Right lobe of liver (tissue), 6 donors: Measurements from ENCODE around the gene OSBPL3. TPM values are rescaled to one million over a fixed set of nuclear protein-coding genes. Genes with fewer than 3 reads are reported as not detected.

Source experiments
- ATAC-seq, 4 donors: fragments of 200-7000 bp; cut with Tn5 transposase; one replicate each; pipeline ENCODE4 v1.9.1; 2020; ENCODE audit warnings: mild to moderate bottlenecking in 4 of 4, moderate library complexity in 4 of 4
- DNase-seq, 3 donors: peaks; one replicate each; pipeline ENCODE4 v3.0.0-alpha.2; 2020
- H3K27ac ChIP-seq, 3 donors: fragments of 200-600 bp; one replicate each; pipeline ENCODE4 v1.8.0; 2022
- H3K27me3 ChIP-seq, 2 donors: fragments of 200-600 bp; one replicate each; pipeline ENCODE4 v1.8.0; 2022
- H3K36me3 ChIP-seq, 4 donors: fragments of 200-600 bp; sonication (generic) in 1 of 4; one replicate each; pipeline versions ENCODE4 v1.5.1 to v1.8.0; 2017 to 2022; ENCODE audit warnings: control low read depth in 1 of 4
- H3K4me1 ChIP-seq, 4 donors: fragments of 200-600 bp; sonication (generic) in 1 of 4; one replicate each; pipeline versions ENCODE4 v1.5.1 to v1.8.0; 2017 to 2022; ENCODE audit warnings: control low read depth in 1 of 4
- H3K4me3 ChIP-seq, 3 donors: fragments of 200-600 bp; one replicate each; pipeline ENCODE4 v1.8.0; 2022
- H3K9me3 ChIP-seq, 4 donors: fragments of 200-600 bp; sonication (generic) in 1 of 4; one replicate each; pipeline versions ENCODE4 v1.5.1 to v1.8.0; 2017 to 2022; ENCODE audit warnings: control low read depth in 1 of 4
- POLR2A ChIP-seq: fragments of 450-650 bp; IDR thresholded peaks from one replicate; pipeline ENCODE4 v1.6.1; 2017; ENCODE audit warnings: antibody characterized with exemption, mild to moderate bottlenecking
- WGBS: methylation state at CpG from one replicate; pipeline ENCODE4 v1.1.6; 2018; ENCODE audit warnings: low coverage, low lambda C conversion rate; ENCODE audit not compliant: insufficient coverage; ENCODE audit errors: missing lambda C conversion rate; 5-methylcytosine and 5-hydroxymethylcytosine counted together
- intact Hi-C, 2 donors: fragments of 100-400 bp; cut with DNase I; formaldehyde crosslinking; loops; one replicate each; pipeline versions ENCODE4 v1.11.2 to v1.14.1; 2022
- total RNA-seq, 6 experiments: library from RNA; depleted of rRNA in 2 of 6; stranded (reverse); fragments of >200 nt in 2 of 6; fragmentation: NEBNext Ultra II Directional in 3 of 6; extraction: Animal tissue kit (Norgen Biotek cat#: 25700) in 3 of 6; gene quantifications; one replicate each; pipeline versions ENCODE4 v1.1.0 to v1.2.4, GENCODE V29; 2016 to 2023
- TF ChIP-seq, protein P1 (sequence below), 4 donors: fragments of 200-600 bp in 3 of 4; fragments of 450-650 bp in 1 of 4; IDR thresholded peaks; one replicate each; pipeline versions ENCODE4 v1.5.1 to v1.8.0; 2016 to 2022; ENCODE audit warnings: antibody characterized with exemption in 4 of 4, mild to moderate bottlenecking in 2 of 4
- donor health status: DM: no; HTN: yes; CAD: no.
- donor health status: DM: no; HTN: no; CAD: no.
- donor health status: DM: no; HTN: no; CAD: no.
- donor health status: DM: no; HTN: yes; CAD: no.
- donor health status: DM: no; HTN: yes; CAD: no.

OSBPL3 gene
- total RNA-seq, 6 experiments from 2014 or later = 0.70 to 8.2 (median 2.4) TPM

DNA sequence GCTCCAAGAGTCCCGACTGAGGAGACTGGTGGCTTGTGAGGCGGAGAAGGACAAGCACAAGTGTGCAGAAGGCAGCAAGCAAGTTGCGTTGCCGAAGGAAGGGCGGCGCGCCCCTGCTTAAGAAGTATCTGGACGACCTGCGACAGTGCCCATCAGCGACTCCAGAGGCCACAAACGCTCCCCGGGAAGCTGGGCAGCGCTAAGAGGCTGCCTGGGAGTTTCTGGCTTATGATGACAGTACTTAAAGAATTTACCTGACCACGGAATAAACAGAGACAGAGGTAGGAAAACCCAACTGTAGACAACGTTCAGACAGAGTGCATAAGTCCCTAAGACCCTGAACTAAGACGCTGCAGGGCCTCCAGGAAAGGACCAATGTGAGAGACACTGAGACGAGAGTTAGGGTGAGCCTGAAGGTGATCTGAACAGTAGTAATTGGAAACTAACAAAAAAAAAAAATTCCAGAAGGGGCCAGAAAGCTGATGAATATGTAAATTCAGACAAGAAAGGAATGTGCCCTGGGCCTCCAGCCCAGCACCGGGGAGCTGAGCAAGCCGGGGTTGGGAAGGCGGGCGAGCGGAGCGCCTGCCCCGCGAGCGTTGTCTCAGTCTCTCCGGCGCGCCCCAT lies 1.0 kb downstream of the OSBPL3 start:
- no peaks in the 10 kb centered on the region for H3K9me3 ChIP-seq
- peaks cover 0 to 6% of the 10 kb centered on the region in 2 donors for H3K27me3 ChIP-seq
- H3K4me3 ChIP-seq = peak overlapping the region; percentile 58 to 77 (median 71)
- intact Hi-C loops = no loop called here
- TF ChIP-seq, protein P1, sequence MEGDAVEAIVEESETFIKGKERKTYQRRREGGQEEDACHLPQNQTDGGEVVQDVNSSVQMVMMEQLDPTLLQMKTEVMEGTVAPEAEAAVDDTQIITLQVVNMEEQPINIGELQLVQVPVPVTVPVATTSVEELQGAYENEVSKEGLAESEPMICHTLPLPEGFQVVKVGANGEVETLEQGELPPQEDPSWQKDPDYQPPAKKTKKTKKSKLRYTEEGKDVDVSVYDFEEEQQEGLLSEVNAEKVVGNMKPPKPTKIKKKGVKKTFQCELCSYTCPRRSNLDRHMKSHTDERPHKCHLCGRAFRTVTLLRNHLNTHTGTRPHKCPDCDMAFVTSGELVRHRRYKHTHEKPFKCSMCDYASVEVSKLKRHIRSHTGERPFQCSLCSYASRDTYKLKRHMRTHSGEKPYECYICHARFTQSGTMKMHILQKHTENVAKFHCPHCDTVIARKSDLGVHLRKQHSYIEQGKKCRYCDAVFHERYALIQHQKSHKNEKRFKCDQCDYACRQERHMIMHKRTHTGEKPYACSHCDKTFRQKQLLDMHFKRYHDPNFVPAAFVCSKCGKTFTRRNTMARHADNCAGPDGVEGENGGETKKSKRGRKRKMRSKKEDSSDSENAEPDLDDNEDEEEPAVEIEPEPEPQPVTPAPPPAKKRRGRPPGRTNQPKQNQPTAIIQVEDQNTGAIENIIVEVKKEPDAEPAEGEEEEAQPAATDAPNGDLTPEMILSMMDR (IDR thresholded peaks at IDR 0.05) = no peak
- no peak for TF ChIP-seq POLR2A
- ATAC-seq (no peak), DNase-seq (peak in 2 of 3 donors; percentile 45 to 55)
- WGBS = 36% methylated on average over 15 of the region's 29 CpGs
- H3K36me3 ChIP-seq = no peaks in the 10 kb centered on the region
- peaks cover 0 to 22% (median 2%) of the 10 kb centered on the region in 4 donors for H3K4me1 ChIP-seq
- peak overlapping the region in 2 of 3 donors; percentile 58 to 83 for H3K27ac ChIP-seq

DNA sequence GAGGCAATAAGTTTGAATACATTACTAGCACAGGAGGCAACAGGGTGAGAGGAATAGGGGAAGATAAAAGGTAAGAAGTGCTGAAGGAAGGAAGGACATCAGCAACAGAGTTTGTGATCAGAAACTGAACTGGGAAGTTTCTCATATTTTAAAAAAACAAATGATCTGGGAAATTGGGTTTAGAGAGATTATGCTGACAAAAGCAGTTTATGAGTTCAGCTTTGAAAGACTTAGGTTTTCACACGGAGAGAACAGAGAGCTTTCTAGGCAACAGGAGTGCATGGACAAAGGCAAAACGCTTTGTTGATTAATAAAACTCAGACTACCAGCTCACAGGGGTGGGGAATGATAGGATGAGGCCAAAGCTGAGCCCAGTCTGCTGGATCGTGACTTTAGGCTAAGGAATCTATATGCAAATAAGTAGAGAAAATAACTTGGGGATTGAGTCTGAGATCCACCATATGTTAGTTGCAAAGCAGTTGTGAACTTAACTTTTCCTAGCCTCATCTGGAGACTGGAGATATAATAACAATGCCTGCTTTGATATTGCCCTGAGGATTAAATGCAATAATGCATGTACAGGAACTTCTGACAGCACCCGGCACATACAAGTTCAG lies 4.2 kb downstream of the OSBPL3 start:
- WGBS = 72% methylated on average over 4 of the region's 4 CpGs
- H3K9me3 ChIP-seq = no peaks in the 10 kb centered on the region
- peaks cover 0 to 6% of the 10 kb centered on the region in 2 donors for H3K27me3 ChIP-seq
- H3K4me3 ChIP-seq = no peak overlapping the region
- no peak for ATAC-seq
- TF ChIP-seq, protein P1 (IDR thresholded peaks at IDR 0.05) = no peak
- TF ChIP-seq POLR2A = no peak
- H3K36me3 ChIP-seq = no peaks in the 10 kb centered on the region
- H3K4me1 ChIP-seq = peaks cover 0 to 12% (median 2%) of the 10 kb centered on the region in 4 donors
- intact Hi-C loops = no loop called here
- no peak overlapping the region for H3K27ac ChIP-seq
- no peak for DNase-seq

DNA sequence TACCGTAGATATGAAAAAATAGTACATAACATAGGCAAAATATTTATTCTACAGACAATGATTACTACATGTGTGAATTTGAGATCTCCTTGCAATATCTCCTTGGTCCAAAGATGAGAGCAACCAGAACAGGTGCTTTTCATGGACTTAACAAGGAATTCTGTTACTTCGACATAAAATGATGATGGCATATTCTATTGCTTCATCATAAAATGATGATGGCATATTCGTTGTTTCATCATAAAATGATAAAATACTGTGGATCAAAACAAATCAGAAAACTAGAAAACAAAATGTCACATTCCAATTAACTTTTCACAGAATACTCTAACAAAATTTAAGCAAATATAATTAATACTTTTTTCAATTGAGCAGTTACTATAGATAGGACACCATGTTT lies 4.8 kb downstream of the OSBPL3 start:
- DNase-seq (no peak), ATAC-seq (no peak)
- WGBS = 77% methylated on average over 3 of the region's 3 CpGs
- intact Hi-C loops = no loop called here
- H3K36me3 ChIP-seq = no peaks in the 10 kb centered on the region
- no peak overlapping the region for H3K27ac ChIP-seq
- TF ChIP-seq, protein P1 (IDR thresholded peaks at IDR 0.05) = no peak
- H3K4me1 ChIP-seq = peaks cover 0 to 7% (median 2%) of the 10 kb centered on the region in 4 donors
- no peak overlapping the region for H3K4me3 ChIP-seq
- no peaks in the 10 kb centered on the region for H3K9me3 ChIP-seq
- H3K27me3 ChIP-seq = peaks cover 0 to 6% of the 10 kb centered on the region in 2 donors

DNA sequence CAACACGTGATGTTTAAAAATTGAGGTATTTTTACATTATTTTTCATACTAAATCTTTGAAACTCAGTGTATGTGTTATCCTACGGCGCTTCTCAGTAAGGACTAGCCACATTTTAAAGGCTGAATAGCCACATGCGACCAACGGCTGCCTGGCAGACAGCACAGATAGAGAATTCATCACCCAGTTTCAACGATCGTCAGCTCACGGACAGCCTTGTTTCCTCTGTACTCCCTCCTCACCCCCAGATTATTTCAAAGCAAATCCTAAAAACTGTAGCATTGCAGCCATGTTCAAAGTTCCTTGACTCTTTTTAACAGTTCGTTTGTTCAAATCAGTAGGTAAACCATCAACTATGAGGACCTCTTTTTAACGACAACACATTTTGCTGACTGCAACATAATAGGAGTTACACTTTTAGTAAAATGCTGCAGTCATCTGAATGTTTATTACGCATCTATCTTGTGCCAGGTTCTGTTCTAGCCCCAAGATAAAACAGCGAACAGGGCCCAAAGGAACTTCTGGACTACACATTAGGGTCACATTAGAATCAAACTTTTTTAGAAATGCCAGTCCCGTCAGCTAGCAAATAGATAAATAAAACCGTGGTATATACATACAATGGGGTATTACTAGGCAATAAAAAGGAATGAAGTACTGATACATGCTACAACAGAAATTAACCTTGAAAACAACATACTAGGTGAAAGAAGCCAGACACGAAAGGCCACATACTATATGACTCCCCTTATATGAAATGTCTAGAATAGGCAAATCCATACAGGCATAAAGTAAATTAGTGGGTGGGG lies 5.7 kb downstream of the OSBPL3 start:
- 74% methylated on average over 15 of the region's 15 CpGs for WGBS
- peaks cover 0 to 6% of the 10 kb centered on the region in 2 donors for H3K27me3 ChIP-seq
- no peaks in the 10 kb centered on the region for H3K9me3 ChIP-seq
- no peak for DNase-seq
- TF ChIP-seq POLR2A = no peak
- TF ChIP-seq, protein P1 (IDR thresholded peaks at IDR 0.05) = no peak
- no peak for ATAC-seq
- no peak overlapping the region for H3K27ac ChIP-seq
- H3K4me1 ChIP-seq = peaks cover 0 to under 1% (median under 1%) of the 10 kb centered on the region in 4 donors
- H3K4me3 ChIP-seq = no peak overlapping the region
- H3K36me3 ChIP-seq = no peaks in the 10 kb centered on the region
- intact Hi-C loops = no loop called here
